Muscle of arm (tissue), 14 donors: Measurements from ENCODE around the gene PPIH. TPM values are rescaled to one million over a fixed set of nuclear protein-coding genes. Genes with fewer than 3 reads are reported as not detected.
"Not testable (repeated sequence)": the region's sequence is repeated elsewhere in the genome, so short reads cannot be mapped to it uniquely, and the experiment has no call there.

Experiments
- DNase-seq: peaks from one replicate; pipeline ENCODE4 v3.0.0-alpha.2; 2013
- long read RNA-seq, 11 donors: transcript quantifications; one replicate each; lab custom pipeline, GENCODE V29; 2026
- polyA plus RNA-seq, 12 donors: library from polyadenylated mRNA; unstranded; fragments of 120-200 nt; gene quantifications; one replicate each; pipeline ENCODE4 v1.2.1, GENCODE V29; 2013; ENCODE audit not compliant: insufficient read length in 12 of 12

PPIH gene
- 10 to 100 TPM in 11 of 12 donors, not detected in 1; 22.9 to 49.3 (median 38.7) TPM for polyA plus RNA-seq
- long read RNA-seq, donor 1, transcript PPIH-201 (10 exons, 752 nt), result major isoform, 10 of 10 reads
- long read RNA-seq, donor 1, partial matches to known transcripts, result 0 of 10 reads
- long read RNA-seq, donor 1, other reads (novel, unspliced or antisense), result 0 of 10 reads
- long read RNA-seq, donor 2, transcript PPIH-201 (10 exons, 752 nt), result major isoform, 11 of 11 reads
- long read RNA-seq, donor 2, partial matches to known transcripts, result 0 of 11 reads
- long read RNA-seq, donor 2, other reads (novel, unspliced or antisense), result 0 of 11 reads
- long read RNA-seq, donor 3, transcript PPIH-201 (10 exons, 752 nt), result major isoform, 6 of 6 reads
- long read RNA-seq, donor 3, partial matches to known transcripts, result 0 of 6 reads
- long read RNA-seq, donor 3, other reads (novel, unspliced or antisense), result 0 of 6 reads
- long read RNA-seq, donor 4, partial matches to known transcripts, result 0 of 1 reads
- long read RNA-seq, donor 4, other reads (novel, unspliced or antisense), result 0 of 1 reads
- long read RNA-seq, donor 5, transcript PPIH-201 (10 exons, 752 nt), result major isoform, 19 of 19 reads
- long read RNA-seq, donor 5, partial matches to known transcripts, result 0 of 19 reads
- long read RNA-seq, donor 5, other reads (novel, unspliced or antisense), result 0 of 19 reads
- long read RNA-seq, donor 6, transcript PPIH-201 (10 exons, 752 nt), result major isoform, 8 of 14 reads
- long read RNA-seq, donor 6, partial matches to known transcripts, result 6 of 14 reads
- long read RNA-seq, donor 6, other reads (novel, unspliced or antisense), result 0 of 14 reads
- long read RNA-seq, donor 7, transcript PPIH-201 (10 exons, 752 nt), result major isoform, 6 of 13 reads
- long read RNA-seq, donor 7, partial matches to known transcripts, result 7 of 13 reads
- long read RNA-seq, donor 7, other reads (novel, unspliced or antisense), result 0 of 13 reads
- long read RNA-seq, donor 8, transcript PPIH-201 (10 exons, 752 nt), result major isoform, 8 of 8 reads
- long read RNA-seq, donor 8, partial matches to known transcripts, result 0 of 8 reads
- long read RNA-seq, donor 8, other reads (novel, unspliced or antisense), result 0 of 8 reads
- long read RNA-seq, donor 9, transcript PPIH-201 (10 exons, 752 nt), result major isoform, 8 of 8 reads
- long read RNA-seq, donor 9, partial matches to known transcripts, result 0 of 8 reads
- long read RNA-seq, donor 9, other reads (novel, unspliced or antisense), result 0 of 8 reads
- long read RNA-seq, donor 10, transcript PPIH-201 (10 exons, 752 nt), result major isoform, 11 of 11 reads
- long read RNA-seq, donor 10, partial matches to known transcripts, result 0 of 11 reads
- long read RNA-seq, donor 10, other reads (novel, unspliced or antisense), result 0 of 11 reads
- long read RNA-seq, donor 11, transcript PPIH-201 (10 exons, 752 nt), result major isoform, 14 of 19 reads
- long read RNA-seq, donor 11, partial matches to known transcripts, result 5 of 19 reads
- long read RNA-seq, donor 11, other reads (novel, unspliced or antisense), result 0 of 19 reads

DNA sequence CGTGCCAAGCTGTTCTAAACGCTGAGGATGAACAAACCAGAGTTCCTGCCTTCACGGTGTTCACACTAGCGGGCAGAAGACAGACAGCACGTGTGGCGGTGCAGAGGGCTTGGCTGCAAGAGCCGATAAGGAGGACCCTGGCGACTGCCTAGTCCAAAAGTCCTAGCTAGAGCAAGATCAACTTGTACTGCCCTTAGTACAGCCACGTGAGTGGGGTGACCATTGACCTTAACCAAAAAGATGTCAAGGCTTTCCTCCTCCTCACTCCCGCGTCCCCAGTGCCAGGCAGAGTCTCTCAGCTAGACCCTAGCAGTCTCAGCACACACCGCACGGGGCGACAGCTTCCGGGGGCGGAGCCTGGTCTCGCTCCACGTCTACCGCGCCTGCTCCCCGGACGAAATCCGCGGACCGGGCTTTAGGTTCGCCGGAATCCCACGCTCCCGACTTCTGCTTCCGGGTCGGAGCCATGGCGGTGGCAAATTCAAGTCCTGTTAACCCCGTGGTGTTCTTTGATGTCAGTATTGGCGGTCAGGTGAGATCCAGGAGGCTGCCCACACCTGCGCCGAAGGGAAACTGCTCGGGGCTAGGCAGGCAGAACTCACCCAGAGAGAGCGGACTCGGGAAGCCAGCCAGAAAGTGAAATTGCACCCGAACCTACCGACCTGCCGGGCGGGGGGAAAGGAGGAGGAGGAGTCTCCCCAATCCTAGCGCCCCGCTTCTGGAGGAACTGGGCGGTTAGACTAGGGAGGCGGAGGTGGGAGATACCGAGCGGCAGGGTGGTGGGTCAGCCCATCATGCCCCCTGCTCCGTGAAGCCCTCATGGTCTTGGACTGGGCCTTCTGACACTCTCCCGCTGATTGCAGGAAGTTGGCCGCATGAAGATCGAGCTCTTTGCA, at the start of gene PPIH:
Gene PPIH (plus strand): TSS at position 443 of the 896 bp plus-strand sequence. CDS start 24 bp downstream, at position 467.
- peak; percentile 96 for DNase-seq

DNA sequence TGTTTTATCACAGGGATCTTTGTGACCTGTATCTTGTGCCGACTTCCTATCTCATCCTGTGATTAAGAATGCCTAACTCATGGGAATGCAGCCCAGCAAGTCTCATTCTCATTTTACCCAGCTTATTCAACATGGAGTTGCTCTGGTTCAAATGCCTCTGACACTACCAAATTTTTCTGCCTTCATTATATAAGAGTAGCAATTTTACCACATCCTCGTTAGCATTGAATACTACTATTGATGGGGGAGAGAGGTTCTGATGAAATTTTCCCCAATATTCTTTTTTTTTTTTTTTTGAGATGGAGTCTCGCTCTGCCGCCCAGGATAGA, 44.5 kb upstream of the PPIH start:
- DNase-seq, result no peak

DNA sequence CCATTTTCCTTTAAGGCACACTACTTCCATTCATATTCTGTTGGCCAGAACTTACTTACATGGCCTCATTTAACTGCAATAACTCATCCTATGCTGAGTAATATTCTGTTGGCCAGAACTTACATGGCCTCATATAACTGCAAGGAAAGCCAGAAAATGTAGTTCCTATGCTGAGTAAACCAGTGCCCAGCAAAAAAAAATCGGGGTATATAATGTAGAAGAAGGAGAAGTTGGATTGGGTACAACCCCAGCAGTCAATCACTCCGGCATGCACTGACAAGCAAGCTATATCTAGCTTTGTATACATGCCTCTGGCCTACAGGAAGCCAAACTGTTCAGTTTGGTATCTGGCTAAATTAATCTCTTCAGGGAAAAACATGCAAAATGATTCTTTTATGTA, 39.4 kb upstream of the PPIH start:
- DNase-seq, result no peak

DNA sequence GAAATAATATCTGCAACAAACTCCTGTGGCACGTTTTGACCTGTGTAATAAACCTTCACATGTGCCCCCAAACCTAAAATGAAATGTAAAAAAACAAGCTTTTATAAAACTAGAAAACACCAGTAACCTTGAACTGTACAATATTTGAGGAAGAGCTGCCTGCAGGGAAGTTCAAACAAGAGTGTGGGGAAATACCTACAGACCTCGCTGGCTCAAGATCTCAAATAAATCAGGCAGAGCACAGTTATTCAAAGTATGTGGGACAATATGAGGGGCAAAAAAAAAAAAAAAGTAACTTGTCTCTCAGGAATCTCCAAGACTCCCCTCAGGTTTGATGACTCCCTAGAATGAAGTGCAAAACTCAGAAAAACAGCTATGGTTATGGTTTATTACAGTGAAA, 37.9 kb upstream of the PPIH start:
- DNase-seq, result no peak

DNA sequence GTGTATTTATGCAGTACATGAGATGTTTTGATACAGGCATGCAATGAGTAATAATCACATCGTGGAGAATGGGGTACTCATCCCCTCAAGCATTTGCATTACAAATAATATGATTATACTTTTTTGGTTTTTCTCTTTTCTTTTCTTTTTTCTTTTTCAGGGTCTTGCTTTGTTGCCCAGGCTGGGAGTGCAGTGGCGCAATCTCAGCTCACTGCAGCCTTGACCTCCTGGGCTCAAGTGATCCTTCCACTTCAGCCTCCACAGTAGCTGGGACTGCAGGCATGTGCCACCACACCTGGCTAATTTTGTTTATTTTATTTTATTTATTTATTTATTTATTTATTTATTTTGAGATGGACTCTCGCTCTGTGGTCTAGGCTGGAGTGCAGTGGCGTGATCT, 37.0 kb upstream of the PPIH start:
- not testable (repeated sequence) for DNase-seq

- DNase-seq, result not testable (repeated sequence)
Observed at GRCh38 chr1:42627205-42627604, 31.0 kb upstream of the PPIH start.

- DNase-seq, result no peak
Observed at GRCh38 chr1:42639116-42639515, 19.1 kb upstream of the PPIH start.

DNA sequence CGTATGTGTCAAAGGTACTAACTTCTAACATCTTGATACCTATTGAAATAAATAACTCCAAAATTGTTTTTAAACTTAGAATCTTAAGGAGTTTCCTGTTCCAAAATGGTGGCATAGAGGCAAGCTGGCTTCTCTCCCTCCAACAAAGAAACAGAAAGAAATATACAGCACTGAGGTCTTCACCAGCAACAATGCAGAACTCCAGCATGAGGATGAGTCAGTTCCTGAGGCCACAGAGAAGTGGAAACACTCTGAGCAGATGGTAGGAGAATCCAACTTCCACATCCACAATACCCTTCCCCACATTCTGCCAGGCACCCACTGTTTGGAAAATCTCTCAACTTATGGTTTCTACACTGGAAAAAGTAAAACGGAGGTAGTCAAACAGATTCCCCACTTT, 12.2 kb upstream of the PPIH start:
- no peak for DNase-seq

DNA sequence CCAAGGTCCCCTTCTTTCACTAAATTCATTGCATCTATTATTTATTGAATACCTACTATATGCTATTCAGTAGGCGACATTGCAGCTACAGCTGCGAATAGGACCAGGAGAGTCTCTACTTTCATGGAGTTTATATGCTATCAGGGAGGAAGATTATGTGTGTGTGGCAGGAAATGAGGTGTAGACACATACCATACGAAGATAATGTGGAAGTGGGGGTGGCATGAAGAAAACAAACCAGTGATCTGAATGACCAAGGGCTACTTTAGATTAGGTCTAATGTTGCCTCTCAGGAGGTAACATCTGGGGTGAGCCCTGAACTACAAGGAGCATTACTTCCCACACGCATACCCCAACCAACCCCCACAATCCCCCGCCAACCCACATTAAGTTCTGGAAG, 1.0 kb upstream of the PPIH start:
- DNase-seq, result no peak

DNA sequence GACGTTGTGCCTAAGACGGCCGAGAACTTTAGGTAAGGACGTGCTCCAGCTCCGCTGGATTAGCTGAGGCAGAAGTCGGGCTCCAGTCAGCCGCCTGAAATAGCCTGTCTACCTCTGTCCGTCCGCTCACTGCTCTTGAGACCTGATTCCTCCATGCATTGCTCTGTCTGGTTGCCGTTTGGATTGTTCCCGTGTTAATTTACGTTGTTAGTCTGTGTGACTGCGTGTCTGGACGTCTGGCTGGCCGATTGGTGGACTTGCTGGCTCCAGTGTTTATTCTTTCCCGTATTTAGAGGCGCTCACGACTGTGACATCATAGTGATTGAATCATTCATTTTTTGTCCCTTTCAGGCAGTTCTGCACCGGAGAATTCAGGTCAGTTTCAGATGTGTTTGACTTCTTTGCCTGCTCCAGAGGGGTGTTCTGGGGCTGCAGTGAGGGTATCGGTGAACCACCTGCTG, 684 bp downstream of the PPIH start:
- no peak for DNase-seq

GRCh38 chr1:42660907-42661500, 2.8 kb downstream of the PPIH start:
- no peak for DNase-seq

DNA sequence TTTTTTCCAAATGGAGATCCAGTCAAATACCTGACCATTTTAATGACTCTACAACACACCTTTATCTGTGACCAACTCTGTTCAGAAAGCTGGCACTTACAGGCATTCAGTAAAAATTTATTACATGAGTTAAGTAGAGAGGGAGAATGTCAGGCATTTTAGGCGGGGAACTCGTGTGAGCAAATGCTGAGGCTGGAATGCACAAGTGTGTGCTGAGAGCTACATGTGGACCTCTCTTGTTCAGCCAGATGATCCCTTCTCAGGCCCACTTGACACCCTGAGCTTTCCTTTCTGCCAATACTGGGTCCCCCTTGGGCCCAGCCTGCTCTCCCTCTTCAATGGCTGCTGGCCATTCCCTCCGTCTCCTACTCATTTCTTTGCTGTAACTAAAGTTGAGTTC, 11.7 kb downstream of the PPIH start:
- DNase-seq, result no peak

DNA sequence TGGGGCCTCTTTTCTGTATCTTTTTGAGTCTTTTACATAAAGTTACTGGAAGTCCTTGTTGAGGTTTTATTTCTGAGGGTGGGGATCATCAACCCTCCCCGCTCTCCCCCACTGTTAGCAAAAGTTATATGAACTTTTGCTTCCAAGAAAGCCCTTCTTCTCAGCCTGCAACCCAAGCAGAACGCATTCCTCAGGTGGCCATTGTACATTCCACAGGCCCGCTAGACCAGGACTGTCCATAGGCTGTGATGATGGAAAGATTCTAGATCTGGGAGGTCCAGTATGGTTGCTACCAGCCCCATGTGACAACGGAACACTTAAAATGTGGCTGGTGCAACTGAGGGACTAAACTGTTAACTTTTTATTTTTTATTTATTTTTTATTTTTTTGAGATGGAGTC, 12.2 kb downstream of the PPIH start:
- DNase-seq, result no peak

DNA sequence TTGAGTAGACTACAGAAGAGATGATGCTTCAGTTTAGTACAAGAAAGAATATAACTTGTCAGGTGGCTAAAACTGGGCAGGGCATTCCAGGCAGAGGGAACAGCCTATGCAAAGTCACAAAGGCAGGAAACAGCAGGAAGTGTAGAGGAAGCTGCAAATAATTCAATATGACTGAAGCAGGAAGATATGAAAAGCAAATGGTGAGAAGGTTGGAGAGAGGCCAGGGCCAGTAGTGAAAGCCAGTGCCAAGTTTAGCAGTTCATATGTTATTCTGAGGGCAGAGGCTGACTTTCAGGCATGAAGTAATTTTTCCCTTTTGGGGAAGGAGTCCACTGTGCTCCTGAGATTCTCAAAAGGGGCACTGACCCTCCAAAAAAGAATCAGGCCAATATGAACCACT, 16.0 kb downstream of the PPIH start:
- DNase-seq, result no peak

- DNase-seq, result no peak
Observed at GRCh38 chr1:42674682-42675081, 16.5 kb downstream of the PPIH start.

DNA sequence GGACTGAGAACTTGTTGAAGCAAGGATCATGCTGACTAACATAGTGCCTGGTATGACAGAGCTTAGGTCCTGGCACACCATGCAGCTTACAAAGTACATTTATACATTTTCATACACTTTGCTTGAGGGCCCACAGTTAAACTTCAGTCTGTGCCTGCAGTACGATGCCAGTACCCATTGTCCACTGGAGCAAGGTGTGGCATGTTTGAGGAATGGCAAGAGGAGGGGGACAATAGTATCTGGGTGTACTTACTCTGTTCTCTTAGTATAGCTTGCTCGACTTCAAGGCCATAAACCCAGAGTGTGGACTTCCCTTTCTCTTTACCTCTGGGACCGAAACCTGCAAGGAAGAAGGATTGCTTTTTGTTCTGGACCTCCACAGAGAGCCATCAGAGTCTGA, 17.2 kb downstream of the PPIH start:
- no peak for DNase-seq

DNA sequence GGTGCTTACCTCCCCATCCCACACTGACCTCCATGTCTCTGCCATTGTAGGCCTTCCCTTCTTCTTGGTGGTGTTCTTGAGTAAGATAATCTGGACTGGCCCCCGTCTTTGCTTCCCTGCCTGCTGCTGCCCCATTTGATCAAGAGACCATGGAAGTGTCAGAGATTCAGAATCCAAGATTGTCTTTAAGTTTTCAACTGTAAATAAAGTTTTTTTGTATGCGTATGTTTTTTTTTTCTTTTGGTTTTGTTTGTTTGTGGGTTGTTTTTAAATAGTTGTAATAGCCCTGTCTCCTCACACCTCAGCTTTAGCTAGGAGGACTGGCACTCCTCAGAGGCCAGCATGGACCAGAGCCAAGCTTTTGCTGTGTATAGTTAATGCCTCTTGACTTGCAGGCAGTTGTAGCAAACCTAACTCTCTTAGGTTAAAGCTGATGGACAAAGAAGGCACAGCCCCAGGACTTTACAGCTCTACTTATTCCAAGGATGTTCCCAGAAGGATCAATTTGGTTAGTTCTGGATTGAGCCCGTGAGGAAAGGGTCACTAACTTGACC, 18.4 kb downstream of the PPIH start:
- DNase-seq, result no peak

DNA sequence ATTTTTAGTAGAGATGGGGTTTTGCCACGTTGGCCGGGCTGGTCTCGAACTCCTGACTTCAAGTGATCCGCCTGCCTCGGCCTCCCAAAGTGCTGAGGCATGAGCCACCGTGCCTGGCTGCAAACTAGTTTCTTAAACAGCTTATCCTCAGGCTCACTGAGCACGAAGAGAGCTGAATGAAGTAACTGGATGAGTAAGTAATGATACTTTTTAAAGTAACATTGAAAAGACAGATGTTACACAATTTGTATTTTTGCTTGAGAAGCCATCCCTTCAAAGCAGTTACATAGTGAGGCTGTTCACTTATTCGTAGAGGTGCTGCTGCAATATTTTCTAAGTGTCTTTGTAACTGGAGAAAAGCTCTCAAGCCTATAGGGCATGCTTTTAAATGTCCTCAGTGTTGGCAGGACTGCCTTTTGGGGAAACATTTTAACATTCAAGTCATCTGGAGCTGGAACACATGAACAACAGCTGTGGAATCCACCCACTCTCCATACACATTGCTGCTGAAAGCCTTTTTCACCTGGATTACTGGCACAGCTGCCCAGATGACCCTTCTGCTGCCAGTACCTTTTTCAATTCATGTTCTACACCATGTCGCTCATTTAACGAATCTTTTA, 21.3 kb downstream of the PPIH start:
- DNase-seq, result no peak

- no peak for DNase-seq
Observed at GRCh38 chr1:42680055-42680454, 21.8 kb downstream of the PPIH start.
